WTC11 (cell line): Measurements from ENCODE around the gene CPT1A. TPM values are rescaled to one million over a fixed set of nuclear protein-coding genes. Genes with fewer than 3 reads are reported as not detected.

ENCODE experiments used
- ATAC-seq: fragments of 200-7000 bp; cut with Tn5 transposase; 2 replicates; pipeline ENCODE4 v1.10.0; 2021; ENCODE audit warnings: mild to moderate bottlenecking, moderate library complexity
- CTCF ChIA-PET: fragments of 300-600 bp; sonication (Branson Sonifier 250); formaldehyde crosslinking; loops from one replicate; lab custom pipeline; 2021; ENCODE audit warnings: antibody characterized with exemption; lab: Charles Lee
- POLR2A ChIA-PET: fragments of 350-600 bp; sonication (Branson Sonifier 250); formaldehyde crosslinking; loops from one replicate; lab custom pipeline; 2021; ENCODE audit warnings: antibody characterized with exemption; lab: Charles Lee
- DNase-seq: peaks from one replicate; pipeline ENCODE4 v3.0.0; 2021; ENCODE audit warnings: low spot score
- H3K27ac Mint-ChIP-seq: 2 replicates; pipeline ENCODE4 v1.8.0; 2021; ENCODE audit warnings: mixed read lengths
- H3K27me3 Mint-ChIP-seq: 2 replicates; pipeline ENCODE4 v1.8.0; 2021; ENCODE audit warnings: low read depth, mild to moderate bottlenecking, moderate library complexity, mixed read lengths
- H3K36me3 Mint-ChIP-seq: 2 replicates; pipeline ENCODE4 v1.8.0; 2021; ENCODE audit warnings: mixed read lengths
- H3K4me1 Mint-ChIP-seq: 2 replicates; pipeline ENCODE4 v1.8.0; 2022; ENCODE audit warnings: mixed read lengths
- H3K4me3 Mint-ChIP-seq: 2 replicates; pipeline ENCODE4 v1.8.0; 2021; ENCODE audit warnings: mild to moderate bottlenecking, moderate library complexity, mixed read lengths
- H3K9me3 Mint-ChIP-seq: 2 replicates; pipeline ENCODE4 v1.8.0; 2021; ENCODE audit warnings: mixed read lengths
- CBFB ChIP-seq: sonication (generic); formaldehyde crosslinking; IDR thresholded peaks from 2 replicates; pipeline ENCODE4 v1.8.1; 2022; ENCODE audit warnings: mild to moderate bottlenecking, low read depth, missing genetic modification reagents
- ELF4 ChIP-seq: sonication (generic); formaldehyde crosslinking; IDR thresholded peaks from 2 replicates; pipeline ENCODE4 v1.8.1; 2022; ENCODE audit warnings: low read depth, mild to moderate bottlenecking, moderate library complexity, missing genetic modification reagents
- EMX1 ChIP-seq: fragments of 250-450 bp; sonication (Bioruptor Pico); IDR thresholded peaks from 2 replicates; pipeline ENCODE4 v1.8.0; 2021; ENCODE audit warnings: mild to moderate bottlenecking
- ETV6 ChIP-seq: sonication (generic); formaldehyde crosslinking; IDR thresholded peaks from 2 replicates; pipeline ENCODE4 v1.8.1; 2022; ENCODE audit warnings: mild to moderate bottlenecking, missing genetic modification reagents
- FOXJ3 ChIP-seq: sonication (generic); formaldehyde crosslinking; IDR thresholded peaks from 2 replicates; pipeline ENCODE4 v1.9.0; 2021; ENCODE audit warnings: missing genetic modification reagents, mild to moderate bottlenecking, borderline replicate concordance
- FOXP1 ChIP-seq: sonication (generic); formaldehyde crosslinking; IDR thresholded peaks from 2 replicates; pipeline ENCODE4 v1.8.0; 2022; ENCODE audit warnings: missing genetic modification reagents, mild to moderate bottlenecking, moderate library complexity, borderline replicate concordance
- GTF2I ChIP-seq: fragments of 250-450 bp; sonication (Bioruptor Pico); conservative IDR thresholded peaks from 2 replicates; pipeline ENCODE4 v1.4.0; 2021; ENCODE audit warnings: mild to moderate bottlenecking
- JUN ChIP-seq: sonication (generic); formaldehyde crosslinking; IDR thresholded peaks from 2 replicates; pipeline ENCODE4 v1.8.0; 2023; ENCODE audit warnings: mild to moderate bottlenecking, missing genetic modification reagents
- PRRX2 ChIP-seq: fragments of 250-450 bp; sonication (Bioruptor Pico); IDR thresholded peaks from 2 replicates; pipeline ENCODE4 v1.8.0; 2021; ENCODE audit warnings: mild to moderate bottlenecking
- SOX15 ChIP-seq: fragments of 250-450 bp; sonication (Bioruptor Pico); IDR thresholded peaks from 2 replicates; pipeline ENCODE4 v1.9.0; 2021; ENCODE audit warnings: mild to moderate bottlenecking
- TEAD1 ChIP-seq: sonication (generic); formaldehyde crosslinking; IDR thresholded peaks from 2 replicates; pipeline ENCODE4 v1.8.0; 2022; ENCODE audit warnings: mild to moderate bottlenecking, missing genetic modification reagents
- TP53 ChIP-seq: sonication (generic); formaldehyde crosslinking; IDR thresholded peaks from 2 replicates; pipeline ENCODE4 v1.8.1; 2023; ENCODE audit warnings: mild to moderate bottlenecking, missing genetic modification reagents
- ZNF317 ChIP-seq: sonication (generic); formaldehyde crosslinking; IDR thresholded peaks from 2 replicates; pipeline ENCODE4 v1.8.1; 2023; ENCODE audit warnings: low read depth, mild to moderate bottlenecking, moderate library complexity, missing genetic modification reagents, borderline replicate concordance
- ZNF396 ChIP-seq: fragments of 250-450 bp; sonication (Bioruptor Pico); IDR thresholded peaks from 2 replicates; pipeline ENCODE4 v1.8.0; 2021; ENCODE audit warnings: mild to moderate bottlenecking, moderate library complexity, borderline replicate concordance
- total RNA-seq: library from RNA; stranded (reverse); gene quantifications from 3 replicates; pipeline ENCODE4 v1.2.3, GENCODE V29; 2021
- TF ChIP-seq, protein P1 (sequence below): fragments of 250-450 bp; sonication (Bioruptor Pico); conservative IDR thresholded peaks from 2 replicates; pipeline ENCODE4 v1.9.0; 2021; ENCODE audit warnings: mild to moderate bottlenecking
- TF ChIP-seq, protein P2 (sequence below): sonication (generic); formaldehyde crosslinking; IDR thresholded peaks from 2 replicates; pipeline ENCODE4 v1.8.1; 2023; ENCODE audit warnings: mild to moderate bottlenecking, missing genetic modification reagents, moderate library complexity
- TF ChIP-seq, protein P3 (sequence below): sonication (generic); formaldehyde crosslinking; IDR thresholded peaks from 2 replicates; pipeline ENCODE4 v1.8.1; 2023; ENCODE audit warnings: mild to moderate bottlenecking, missing genetic modification reagents
- TF ChIP-seq, protein P4 (sequence below): sonication (generic); formaldehyde crosslinking; IDR thresholded peaks from 2 replicates; pipeline ENCODE4 v1.8.1; 2023; ENCODE audit warnings: mild to moderate bottlenecking, missing genetic modification reagents, borderline replicate concordance
- TF ChIP-seq, protein P5 (sequence below): sonication (generic); formaldehyde crosslinking; IDR thresholded peaks from 2 replicates; pipeline ENCODE4 v1.8.1; 2022; ENCODE audit warnings: mild to moderate bottlenecking, missing genetic modification reagents, moderate library complexity, borderline replicate concordance
- TF ChIP-seq, protein P6 (sequence below): fragments of 250-450 bp; sonication (Bioruptor Pico); IDR thresholded peaks from 2 replicates; pipeline ENCODE4 v2.1.2; 2022; ENCODE audit warnings: mild to moderate bottlenecking, moderate library complexity
- TF ChIP-seq, protein P7 (sequence below): fragments of 250-450 bp; sonication (Bioruptor Pico); IDR thresholded peaks from 2 replicates; pipeline ENCODE4 v1.8.0; 2021; ENCODE audit warnings: mild to moderate bottlenecking
- TF ChIP-seq, protein P8 (sequence below): sonication (generic); formaldehyde crosslinking; conservative IDR thresholded peaks from 2 replicates; pipeline ENCODE4 v1.8.1; 2022; ENCODE audit warnings: mild to moderate bottlenecking, missing genetic modification reagents

Gene CPT1A
- total RNA-seq, 1 experiment from 2014 or later, result 28.1 TPM

DNA sequence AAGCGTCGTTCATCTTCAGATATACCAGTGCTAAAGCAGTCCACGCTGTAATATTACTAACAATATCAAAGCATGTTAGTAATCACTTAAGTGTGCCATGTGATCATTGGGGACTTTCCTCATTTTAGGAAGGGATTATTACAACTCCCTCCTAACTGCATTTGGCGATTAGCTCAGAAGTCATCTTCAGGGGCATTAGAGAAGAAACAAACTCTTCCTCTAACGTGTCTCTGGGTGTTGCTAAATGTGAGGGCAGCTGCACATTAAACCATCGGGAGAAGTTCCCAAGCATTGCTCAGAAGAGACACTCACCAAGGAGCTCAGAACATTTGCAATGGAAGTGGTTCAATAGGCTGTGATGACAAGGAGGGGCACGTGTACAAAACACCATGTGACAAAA is 107.6 kb downstream of the CPT1A start:
- Mint-ChIP-seq H3K27me3 (no peaks in the 10 kb centered on the region), H3K4me3 (no peak overlapping the region), H3K36me3 (peaks cover 37% of the 10 kb centered on the region), H3K4me1 (peaks cover 8% of the 10 kb centered on the region)
- POLR2A ChIA-PET, result no interaction called here
- TF ChIP-seq, protein P1, sequence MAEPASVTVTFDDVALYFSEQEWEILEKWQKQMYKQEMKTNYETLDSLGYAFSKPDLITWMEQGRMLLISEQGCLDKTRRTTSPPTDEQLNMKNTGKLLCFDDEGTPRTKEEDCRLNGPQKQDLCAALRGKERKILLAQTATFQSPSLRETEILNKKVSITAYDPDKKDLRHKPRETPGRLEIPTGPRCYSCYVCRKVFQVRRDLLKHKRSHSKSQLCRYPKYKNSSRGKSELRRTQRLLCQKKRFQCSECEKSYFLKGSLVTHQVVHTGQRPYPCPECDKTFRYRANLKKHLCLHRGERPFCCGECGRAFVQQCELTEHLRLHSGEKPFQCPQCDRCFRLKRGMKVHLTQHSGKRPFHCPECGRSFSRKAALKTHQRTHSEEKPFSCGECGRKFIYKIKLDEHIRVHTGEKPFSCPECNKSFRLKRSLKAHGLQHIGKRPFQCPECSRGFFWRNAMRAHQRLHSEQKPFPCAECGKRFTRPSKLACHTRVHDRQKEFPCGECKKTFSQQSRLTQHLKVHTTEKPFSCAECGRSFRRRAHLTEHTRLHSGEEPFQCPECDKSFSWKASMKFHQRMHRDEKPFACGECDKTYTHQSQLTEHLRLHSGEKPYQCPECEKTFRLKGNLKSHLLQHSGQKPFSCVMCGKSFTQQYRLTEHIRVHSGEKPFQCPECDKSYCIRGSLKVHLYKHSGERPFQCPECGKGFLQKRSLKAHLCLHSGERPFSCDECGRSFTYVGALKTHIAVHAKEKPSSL, result no peak
- no peak for TF ChIP-seq TEAD1
- no peak for TF ChIP-seq GTF2I (CRISPR knock-in tag)
- TF ChIP-seq, protein P2, sequence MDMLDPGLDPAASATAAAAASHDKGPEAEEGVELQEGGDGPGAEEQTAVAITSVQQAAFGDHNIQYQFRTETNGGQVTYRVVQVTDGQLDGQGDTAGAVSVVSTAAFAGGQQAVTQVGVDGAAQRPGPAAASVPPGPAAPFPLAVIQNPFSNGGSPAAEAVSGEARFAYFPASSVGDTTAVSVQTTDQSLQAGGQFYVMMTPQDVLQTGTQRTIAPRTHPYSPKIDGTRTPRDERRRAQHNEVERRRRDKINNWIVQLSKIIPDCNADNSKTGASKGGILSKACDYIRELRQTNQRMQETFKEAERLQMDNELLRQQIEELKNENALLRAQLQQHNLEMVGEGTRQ (CRISPR knock-in tag), result no peak
- no peak for TF ChIP-seq EMX1
- no peak for TF ChIP-seq FOXP1 (CRISPR knock-in tag)
- TF ChIP-seq PRRX2 (CRISPR knock-in tag), result no peak
- TF ChIP-seq ELF4 (CRISPR knock-in tag), result no peak
- no peak for TF ChIP-seq FOXJ3 (CRISPR knock-in tag)
- no peak for TF ChIP-seq CBFB (CRISPR knock-in tag)
- TF ChIP-seq ETV6 (CRISPR knock-in tag), result no peak
- TF ChIP-seq, protein P3, sequence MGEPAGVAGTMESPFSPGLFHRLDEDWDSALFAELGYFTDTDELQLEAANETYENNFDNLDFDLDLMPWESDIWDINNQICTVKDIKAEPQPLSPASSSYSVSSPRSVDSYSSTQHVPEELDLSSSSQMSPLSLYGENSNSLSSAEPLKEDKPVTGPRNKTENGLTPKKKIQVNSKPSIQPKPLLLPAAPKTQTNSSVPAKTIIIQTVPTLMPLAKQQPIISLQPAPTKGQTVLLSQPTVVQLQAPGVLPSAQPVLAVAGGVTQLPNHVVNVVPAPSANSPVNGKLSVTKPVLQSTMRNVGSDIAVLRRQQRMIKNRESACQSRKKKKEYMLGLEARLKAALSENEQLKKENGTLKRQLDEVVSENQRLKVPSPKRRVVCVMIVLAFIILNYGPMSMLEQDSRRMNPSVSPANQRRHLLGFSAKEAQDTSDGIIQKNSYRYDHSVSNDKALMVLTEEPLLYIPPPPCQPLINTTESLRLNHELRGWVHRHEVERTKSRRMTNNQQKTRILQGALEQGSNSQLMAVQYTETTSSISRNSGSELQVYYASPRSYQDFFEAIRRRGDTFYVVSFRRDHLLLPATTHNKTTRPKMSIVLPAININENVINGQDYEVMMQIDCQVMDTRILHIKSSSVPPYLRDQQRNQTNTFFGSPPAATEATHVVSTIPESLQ (CRISPR knock-in tag), result no peak
- TF ChIP-seq ZNF396 (CRISPR knock-in tag), result no peak
- no peak for TF ChIP-seq JUN
- TF ChIP-seq, protein P4, sequence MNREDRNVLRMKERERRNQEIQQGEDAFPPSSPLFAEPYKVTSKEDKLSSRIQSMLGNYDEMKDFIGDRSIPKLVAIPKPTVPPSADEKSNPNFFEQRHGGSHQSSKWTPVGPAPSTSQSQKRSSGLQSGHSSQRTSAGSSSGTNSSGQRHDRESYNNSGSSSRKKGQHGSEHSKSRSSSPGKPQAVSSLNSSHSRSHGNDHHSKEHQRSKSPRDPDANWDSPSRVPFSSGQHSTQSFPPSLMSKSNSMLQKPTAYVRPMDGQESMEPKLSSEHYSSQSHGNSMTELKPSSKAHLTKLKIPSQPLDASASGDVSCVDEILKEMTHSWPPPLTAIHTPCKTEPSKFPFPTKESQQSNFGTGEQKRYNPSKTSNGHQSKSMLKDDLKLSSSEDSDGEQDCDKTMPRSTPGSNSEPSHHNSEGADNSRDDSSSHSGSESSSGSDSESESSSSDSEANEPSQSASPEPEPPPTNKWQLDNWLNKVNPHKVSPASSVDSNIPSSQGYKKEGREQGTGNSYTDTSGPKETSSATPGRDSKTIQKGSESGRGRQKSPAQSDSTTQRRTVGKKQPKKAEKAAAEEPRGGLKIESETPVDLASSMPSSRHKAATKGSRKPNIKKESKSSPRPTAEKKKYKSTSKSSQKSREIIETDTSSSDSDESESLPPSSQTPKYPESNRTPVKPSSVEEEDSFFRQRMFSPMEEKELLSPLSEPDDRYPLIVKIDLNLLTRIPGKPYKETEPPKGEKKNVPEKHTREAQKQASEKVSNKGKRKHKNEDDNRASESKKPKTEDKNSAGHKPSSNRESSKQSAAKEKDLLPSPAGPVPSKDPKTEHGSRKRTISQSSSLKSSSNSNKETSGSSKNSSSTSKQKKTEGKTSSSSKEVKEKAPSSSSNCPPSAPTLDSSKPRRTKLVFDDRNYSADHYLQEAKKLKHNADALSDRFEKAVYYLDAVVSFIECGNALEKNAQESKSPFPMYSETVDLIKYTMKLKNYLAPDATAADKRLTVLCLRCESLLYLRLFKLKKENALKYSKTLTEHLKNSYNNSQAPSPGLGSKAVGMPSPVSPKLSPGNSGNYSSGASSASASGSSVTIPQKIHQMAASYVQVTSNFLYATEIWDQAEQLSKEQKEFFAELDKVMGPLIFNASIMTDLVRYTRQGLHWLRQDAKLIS (CRISPR knock-in tag), result no peak
- TF ChIP-seq, all 79 proteins: peak for 0
- Mint-ChIP-seq H3K9me3 (peaks cover under 1% of the 10 kb centered on the region), H3K27ac (0 out of 2 replicates have a peak overlapping the region, but pooled peaks have one; percentile 2)
- DNase-seq (no peak), ATAC-seq (no peak)
- CTCF ChIA-PET, result interaction anchor here (0.8 kb wide), 1 partner anchor 19 kb away, joined by 3 read pairs; no protein-coding TSS in a partner anchor

DNA sequence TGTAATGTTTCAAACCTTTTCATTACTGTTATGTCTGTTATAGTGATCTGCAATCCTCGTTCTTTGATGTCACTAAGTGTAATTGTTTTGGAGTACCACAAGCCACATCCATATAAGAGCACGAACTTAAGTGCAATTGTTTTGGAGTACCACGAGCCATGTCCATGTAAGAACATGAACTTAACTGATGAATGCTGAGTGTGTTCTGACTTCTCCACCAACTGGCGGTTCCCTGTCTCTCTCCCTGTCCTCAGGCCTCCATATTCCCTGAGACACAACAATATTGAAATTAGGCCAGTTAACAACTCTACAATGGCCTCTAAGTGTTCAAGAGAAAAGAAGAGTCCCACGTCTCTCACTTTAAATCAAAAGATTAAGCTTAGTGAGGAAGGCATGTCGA is 113.9 kb downstream of the CPT1A start:
- ATAC-seq (no peak), DNase-seq (no peak)
- ChIA-PET POLR2A (no interaction called here), CTCF (no interaction called here)
- Mint-ChIP-seq H3K4me3 (no peak overlapping the region), H3K36me3 (peaks cover 16% of the 10 kb centered on the region), H3K27ac (peak overlapping the region; percentile 5; the same call in 1 of the 2 replicates), H3K9me3 (peaks cover 7% of the 10 kb centered on the region), H3K4me1 (peaks cover 14% of the 10 kb centered on the region), H3K27me3 (no peaks in the 10 kb centered on the region)
- TF ChIP-seq ZNF317 (CRISPR knock-in tag) (no peak), SOX15 (CRISPR knock-in tag) (no peak), ZNF396 (CRISPR knock-in tag) (no peak), TP53 (CRISPR knock-in tag) (no peak)
- TF ChIP-seq, protein P5, sequence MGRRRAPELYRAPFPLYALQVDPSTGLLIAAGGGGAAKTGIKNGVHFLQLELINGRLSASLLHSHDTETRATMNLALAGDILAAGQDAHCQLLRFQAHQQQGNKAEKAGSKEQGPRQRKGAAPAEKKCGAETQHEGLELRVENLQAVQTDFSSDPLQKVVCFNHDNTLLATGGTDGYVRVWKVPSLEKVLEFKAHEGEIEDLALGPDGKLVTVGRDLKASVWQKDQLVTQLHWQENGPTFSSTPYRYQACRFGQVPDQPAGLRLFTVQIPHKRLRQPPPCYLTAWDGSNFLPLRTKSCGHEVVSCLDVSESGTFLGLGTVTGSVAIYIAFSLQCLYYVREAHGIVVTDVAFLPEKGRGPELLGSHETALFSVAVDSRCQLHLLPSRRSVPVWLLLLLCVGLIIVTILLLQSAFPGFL, result no peak
- TF ChIP-seq, protein P6, sequence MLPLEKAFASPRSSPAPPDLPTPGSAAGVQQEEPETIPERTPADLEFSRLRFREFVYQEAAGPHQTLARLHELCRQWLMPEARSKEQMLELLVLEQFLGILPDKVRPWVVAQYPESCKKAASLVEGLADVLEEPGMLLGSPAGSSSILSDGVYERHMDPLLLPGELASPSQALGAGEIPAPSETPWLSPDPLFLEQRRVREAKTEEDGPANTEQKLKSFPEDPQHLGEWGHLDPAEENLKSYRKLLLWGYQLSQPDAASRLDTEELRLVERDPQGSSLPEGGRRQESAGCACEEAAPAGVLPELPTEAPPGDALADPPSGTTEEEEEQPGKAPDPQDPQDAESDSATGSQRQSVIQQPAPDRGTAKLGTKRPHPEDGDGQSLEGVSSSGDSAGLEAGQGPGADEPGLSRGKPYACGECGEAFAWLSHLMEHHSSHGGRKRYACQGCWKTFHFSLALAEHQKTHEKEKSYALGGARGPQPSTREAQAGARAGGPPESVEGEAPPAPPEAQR (CRISPR knock-in tag), result no peak
- TF ChIP-seq, protein P7, sequence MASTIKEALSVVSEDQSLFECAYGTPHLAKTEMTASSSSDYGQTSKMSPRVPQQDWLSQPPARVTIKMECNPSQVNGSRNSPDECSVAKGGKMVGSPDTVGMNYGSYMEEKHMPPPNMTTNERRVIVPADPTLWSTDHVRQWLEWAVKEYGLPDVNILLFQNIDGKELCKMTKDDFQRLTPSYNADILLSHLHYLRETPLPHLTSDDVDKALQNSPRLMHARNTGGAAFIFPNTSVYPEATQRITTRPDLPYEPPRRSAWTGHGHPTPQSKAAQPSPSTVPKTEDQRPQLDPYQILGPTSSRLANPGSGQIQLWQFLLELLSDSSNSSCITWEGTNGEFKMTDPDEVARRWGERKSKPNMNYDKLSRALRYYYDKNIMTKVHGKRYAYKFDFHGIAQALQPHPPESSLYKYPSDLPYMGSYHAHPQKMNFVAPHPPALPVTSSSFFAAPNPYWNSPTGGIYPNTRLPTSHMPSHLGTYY (CRISPR knock-in tag), result no peak
- TF ChIP-seq, protein P8, sequence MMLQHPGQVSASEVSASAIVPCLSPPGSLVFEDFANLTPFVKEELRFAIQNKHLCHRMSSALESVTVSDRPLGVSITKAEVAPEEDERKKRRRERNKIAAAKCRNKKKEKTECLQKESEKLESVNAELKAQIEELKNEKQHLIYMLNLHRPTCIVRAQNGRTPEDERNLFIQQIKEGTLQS, result no peak
